Muscle of arm (tissue), 12 donors: ENCODE measurements around the gene SHPK. TPM values are rescaled to one million over a fixed set of nuclear protein-coding genes. Genes with fewer than 3 reads are reported as not detected.

Experiments used
- DNase-seq: peaks from one replicate; pipeline ENCODE4 v3.0.0-alpha.2; 2013
- polyA plus RNA-seq, 12 donors: library from polyadenylated mRNA; unstranded; fragments of 120-200 nt; gene quantifications; one replicate each; pipeline ENCODE4 v1.2.1, GENCODE V29; 2013; ENCODE audit not compliant: insufficient read length in 12 of 12

SHPK gene
- polyA plus RNA-seq, 12 donors: 5.6 to 12.0 (median 6.7) TPM; not detected in 1

- DNase-seq: no peak
Measured at GRCh38 chr17:3632287-3632686, 3.8 kb downstream of the SHPK start.

- no peak for DNase-seq
Measured at GRCh38 chr17:3630781-3631180, 5.3 kb downstream of the SHPK start.

GRCh38 chr17:3627769-3628167, 8.3 kb downstream of the SHPK start:
- no peak for DNase-seq

GRCh38 chr17:3626831-3627768, 8.9 kb downstream of the SHPK start:
- no peak for DNase-seq

GRCh38 chr17:3622977-3623594, 13.0 kb downstream of the SHPK start:
- no peak for DNase-seq

- DNase-seq: no peak
Measured at GRCh38 chr17:3621146-3621720, 14.8 kb downstream of the SHPK start.

- DNase-seq: no peak
Measured at GRCh38 chr17:3615160-3615870, 20.7 kb downstream of the SHPK start.

- no peak for DNase-seq
Measured at GRCh38 chr17:3613124-3613523, 22.9 kb downstream of the SHPK start.

- DNase-seq: no peak
Measured at GRCh38 chr17:3610523-3610922, 25.5 kb downstream of the SHPK start.

GRCh38 chr17:3609689-3610088, 26.4 kb downstream of the SHPK start:
- no peak for DNase-seq

- no peak for DNase-seq
Measured at GRCh38 chr17:3603870-3604259, 32.2 kb downstream of the SHPK start.

GRCh38 chr17:3603119-3603869, 32.8 kb downstream of the SHPK start:
- no peak for DNase-seq

- DNase-seq: no peak
Measured at GRCh38 chr17:3602499-3602898, 33.6 kb downstream of the SHPK start.

- DNase-seq: no peak
Measured at GRCh38 chr17:3600529-3601205, 35.4 kb downstream of the SHPK start.

GRCh38 chr17:3598078-3598477, 38.0 kb downstream of the SHPK start:
- no peak for DNase-seq

GRCh38 chr17:3596804-3597464, 39.1 kb downstream of the SHPK start:
- no peak for DNase-seq

- DNase-seq: no peak
Measured at GRCh38 chr17:3594976-3595375, 41.1 kb downstream of the SHPK start.

- peak; percentile 22 for DNase-seq
Measured at GRCh38 chr17:3594051-3594800, 41.8 kb downstream of the SHPK start.

- no peak for DNase-seq
Measured at GRCh38 chr17:3593384-3593783, 42.7 kb downstream of the SHPK start.
